DOHH2 (cell line): Measurements from ENCODE around the gene POLR2J2.
"Not testable (repeated sequence)": the region's sequence is repeated elsewhere in the genome, so short reads cannot be mapped to it uniquely, and the experiment has no call there.

ENCODE experiments used
- CTCF ChIP-seq: fragments of 200-600 bp; sonication (generic); IDR thresholded peaks from one replicate; pipeline ENCODE4 v1.5.1; 2014; ENCODE audit warnings: antibody characterized with exemption, mild to moderate bottlenecking, low read depth, low read length; ENCODE audit not compliant: poor library complexity, severe bottlenecking
- EZH2phosphoT487 ChIP-seq: fragments of 200-600 bp; sonication (generic); IDR thresholded peaks from 2 replicates; pipeline ENCODE4 v1.6.1; 2017; ENCODE audit warnings: borderline replicate concordance, mild to moderate bottlenecking, antibody characterized with exemption, low read length, moderate library complexity, mixed read lengths

GRCh38 chr7:102714774-102715522 is 43.5 kb upstream of the POLR2J2 start:
- not testable (repeated sequence) for TF ChIP-seq CTCF, EZH2phosphoT487
